Measurements from ENCODE around the gene PIEZO2.

PIEZO2 gene

GRCh38 chr18:10814336-10814735 lies 335.0 kb downstream of the PIEZO2 start:
- no peak for TF ChIP-seq CTCF (IDR thresholded peaks at IDR 0.05; ENCODE audit: insufficient read depth, low read length, poor library complexity, severe bottlenecking)
- Histone ChIP-seq H3K27me3 (replicated peaks; ENCODE audit: control insufficient read depth, insufficient read depth, low read length) (no peaks in the 10 kb centered on the region), H3K36me3 (ENCODE audit: control insufficient read depth, insufficient read depth, low read length) (no peaks in the 10 kb centered on the region; the same call in none of the 2 replicates), H3K4me3 (replicated peaks; ENCODE audit: low read depth, low read length) (no peak overlapping the region)
- no peak for DNase-seq (ENCODE audit: extremely low read depth, insufficient read length)

- no peak overlapping the region for H3K4me3 ChIP-seq (replicated peaks; ENCODE audit: low read depth, low read length)
- DNase-seq (ENCODE audit: extremely low read depth, insufficient read length) = no peak
- no peak for TF ChIP-seq CTCF (IDR thresholded peaks at IDR 0.05; ENCODE audit: insufficient read depth, low read length, poor library complexity, severe bottlenecking)
- H3K27me3 ChIP-seq (replicated peaks; ENCODE audit: control insufficient read depth, insufficient read depth, low read length) = no peaks in the 10 kb centered on the region
- H3K36me3 ChIP-seq (ENCODE audit: control insufficient read depth, insufficient read depth, low read length) = peaks cover 8% of the 10 kb centered on the region
Observed at GRCh38 chr18:10805587-10806118, 343.7 kb downstream of the PIEZO2 start.

- DNase-seq (ENCODE audit: extremely low read depth, insufficient read length) = no peak
- no peak overlapping the region for H3K4me3 ChIP-seq (replicated peaks; ENCODE audit: low read depth, low read length)
- no peak for TF ChIP-seq CTCF (IDR thresholded peaks at IDR 0.05; ENCODE audit: insufficient read depth, low read length, poor library complexity, severe bottlenecking)
- no peaks in the 10 kb centered on the region for H3K27me3 ChIP-seq (replicated peaks; ENCODE audit: control insufficient read depth, insufficient read depth, low read length)
- peaks cover 11% of the 10 kb centered on the region for H3K36me3 ChIP-seq (ENCODE audit: control insufficient read depth, insufficient read depth, low read length)
Observed at GRCh38 chr18:10804126-10804525, 345.2 kb downstream of the PIEZO2 start.

- no peaks in the 10 kb centered on the region for H3K27me3 ChIP-seq (replicated peaks; ENCODE audit: control insufficient read depth, insufficient read depth, low read length)
- no peak for DNase-seq (ENCODE audit: extremely low read depth, insufficient read length)
- H3K4me3 ChIP-seq (replicated peaks; ENCODE audit: low read depth, low read length) = no peak overlapping the region
- no peak for TF ChIP-seq CTCF (IDR thresholded peaks at IDR 0.05; ENCODE audit: insufficient read depth, low read length, poor library complexity, severe bottlenecking)
- H3K36me3 ChIP-seq (ENCODE audit: control insufficient read depth, insufficient read depth, low read length) = peaks cover 6% of the 10 kb centered on the region
Observed at GRCh38 chr18:10798727-10799550, 350.4 kb downstream of the PIEZO2 start.

GRCh38 chr18:10797896-10798295 lies 351.5 kb downstream of the PIEZO2 start:
- no peak for TF ChIP-seq CTCF (IDR thresholded peaks at IDR 0.05; ENCODE audit: insufficient read depth, low read length, poor library complexity, severe bottlenecking)
- peaks cover 7% of the 10 kb centered on the region for H3K36me3 ChIP-seq (ENCODE audit: control insufficient read depth, insufficient read depth, low read length)
- DNase-seq (ENCODE audit: extremely low read depth, insufficient read length) = no peak
- H3K4me3 ChIP-seq (replicated peaks; ENCODE audit: low read depth, low read length) = no peak overlapping the region
- no peaks in the 10 kb centered on the region for H3K27me3 ChIP-seq (replicated peaks; ENCODE audit: control insufficient read depth, insufficient read depth, low read length)

Measured in GM06990 (cell line).